Neuron (in vitro differentiated cells): ENCODE results near the gene RPL39.
"Not testable (repeated sequence)": the region's sequence is repeated elsewhere in the genome, so short reads cannot be mapped to it uniquely, and the experiment has no call there.

Experiments used
- H2AFZ ChIP-seq: one replicate; pipeline ENCODE4 v1.6.1; 2013; ENCODE audit warnings: low read depth, mild to moderate bottlenecking, inconsistent platforms, low read length, moderate library complexity
- H3K27me3 ChIP-seq: one replicate; pipeline ENCODE4 v1.6.1; 2013; ENCODE audit warnings: low read length; ENCODE audit not compliant: insufficient read depth
- H3K36me3 ChIP-seq: one replicate; pipeline ENCODE4 v1.6.1; 2013; ENCODE audit warnings: low read length; ENCODE audit not compliant: insufficient read depth
- H3K4me1 ChIP-seq: one replicate; pipeline ENCODE4 v1.6.1; 2013; ENCODE audit warnings: low read length; ENCODE audit not compliant: insufficient read depth
- H3K4me3 ChIP-seq: 2 replicates; pipeline ENCODE4 v1.5.1; 2013; ENCODE audit warnings: mild to moderate bottlenecking, low read length, moderate library complexity
- H3K9me3 ChIP-seq: one replicate; pipeline ENCODE4 v1.6.1; 2013; ENCODE audit warnings: low read length

The RPL39 gene

DNA sequence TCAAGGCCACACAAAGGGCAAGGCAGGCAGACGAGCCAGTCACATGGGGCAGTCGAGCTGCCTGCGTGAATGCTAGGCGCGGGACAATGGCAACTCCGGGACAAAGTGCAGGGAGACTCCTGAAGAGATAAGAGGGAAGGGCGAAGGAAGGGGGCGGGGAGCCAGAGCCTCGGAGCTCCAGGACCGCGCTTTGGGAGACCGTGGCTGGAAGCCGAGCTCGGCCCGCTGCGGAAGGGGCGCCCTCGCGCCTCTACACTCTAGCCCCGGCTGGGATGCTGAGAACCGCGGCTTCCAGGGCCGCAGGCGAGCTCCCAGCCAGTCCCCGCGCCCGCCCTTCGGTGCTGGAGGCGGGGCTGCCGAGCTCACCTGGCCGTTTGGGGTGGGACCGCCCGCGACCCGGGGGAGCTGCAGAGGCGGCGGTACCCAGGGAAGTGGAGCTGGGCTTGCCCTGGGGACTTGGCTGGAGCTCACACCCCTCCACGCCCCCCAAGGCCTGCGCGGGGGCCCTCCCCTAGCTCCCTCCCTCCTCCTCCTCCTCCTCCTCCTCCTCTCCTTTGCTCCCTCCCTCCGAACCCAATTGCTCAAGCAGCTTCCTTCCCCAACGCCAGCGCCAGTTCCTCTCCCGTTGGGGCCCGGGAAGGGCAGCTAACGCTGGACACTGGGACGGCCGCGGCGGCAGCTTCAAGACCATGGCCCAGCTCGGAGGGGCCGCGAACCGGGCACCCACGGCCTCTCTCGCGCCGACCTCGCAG lies 33.3 kb downstream of the RPL39 start, which contains the start of gene SOWAHD:
Gene SOWAHD (plus strand): TSS at position 610 of the 752 bp plus-strand sequence. CDS start 80 bp downstream, at position 690.
- Histone ChIP-seq H3K9me3 (no peaks in the 10 kb centered on the region), H3K27me3 (no peaks in the 10 kb centered on the region), H3K4me1 (peaks cover 12% of the 10 kb centered on the region), H3K4me3 (peak within 1 kb of the TSS; percentile 36), H3K36me3 (no peaks in the 10 kb centered on the region), H2AFZ (peak within 1 kb of the TSS; percentile 41)

DNA sequence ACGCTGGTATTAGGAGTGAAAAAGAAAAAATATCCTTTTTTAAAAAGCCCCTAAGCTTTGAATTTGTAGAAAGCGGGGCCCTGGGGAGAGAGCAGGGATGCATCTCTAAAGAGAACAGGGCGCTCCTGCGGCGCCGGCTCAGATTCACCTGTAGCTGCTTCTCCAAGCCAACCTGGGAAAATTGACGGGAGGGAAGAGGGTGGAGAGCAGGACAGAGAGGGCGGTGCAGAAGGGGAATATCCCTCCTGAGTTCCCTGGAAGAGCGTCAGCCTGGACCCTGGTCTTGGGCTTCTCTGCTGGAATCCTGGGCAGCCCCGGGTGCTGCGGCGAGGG lies 33.8 kb downstream of the RPL39 start:
- Histone ChIP-seq H3K9me3 (no peaks in the 10 kb centered on the region), H2AFZ (peak overlapping the region; percentile 41), H3K27me3 (no peaks in the 10 kb centered on the region), H3K4me1 (peaks cover 12% of the 10 kb centered on the region), H3K4me3 (peak overlapping the region; percentile 36), H3K36me3 (no peaks in the 10 kb centered on the region)

DNA sequence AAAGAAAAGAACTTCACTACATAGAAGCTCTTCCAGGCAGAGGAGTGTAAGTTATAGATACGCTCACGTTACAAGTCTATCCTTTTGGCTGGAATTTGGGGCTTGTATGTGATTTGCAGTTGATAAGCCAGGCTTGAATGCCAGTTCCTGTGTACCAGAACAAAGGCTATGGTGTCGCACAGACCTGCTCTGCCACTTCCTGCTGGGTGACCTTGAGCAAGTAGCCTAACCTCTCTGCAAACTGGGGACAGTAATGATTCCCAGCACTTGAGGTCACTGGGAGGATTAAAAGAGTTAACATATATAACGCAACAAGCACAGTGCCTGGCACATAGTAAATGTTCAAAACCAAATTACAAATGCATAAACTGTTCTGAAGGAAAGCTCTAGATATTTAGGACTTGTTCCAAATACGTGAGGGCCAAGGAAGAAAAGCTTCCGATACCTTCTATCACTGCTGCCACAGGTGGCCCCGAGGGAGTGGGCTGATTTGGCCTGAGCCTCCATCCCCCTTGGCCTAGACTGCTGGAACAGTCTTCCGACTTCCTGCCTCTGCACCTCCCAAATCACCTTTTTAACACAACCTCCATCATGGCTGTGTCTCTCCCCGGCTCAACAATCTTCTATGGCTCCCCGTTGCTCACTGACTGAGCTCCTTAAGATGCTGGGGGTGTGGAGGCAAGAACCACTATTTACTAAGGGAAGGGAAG lies 34.3 kb downstream of the RPL39 start:
- Histone ChIP-seq H3K4me3 (no peak overlapping the region), H3K36me3 (no peaks in the 10 kb centered on the region), H2AFZ (no peak overlapping the region), H3K9me3 (no peaks in the 10 kb centered on the region), H3K27me3 (no peaks in the 10 kb centered on the region), H3K4me1 (peaks cover 12% of the 10 kb centered on the region)

DNA sequence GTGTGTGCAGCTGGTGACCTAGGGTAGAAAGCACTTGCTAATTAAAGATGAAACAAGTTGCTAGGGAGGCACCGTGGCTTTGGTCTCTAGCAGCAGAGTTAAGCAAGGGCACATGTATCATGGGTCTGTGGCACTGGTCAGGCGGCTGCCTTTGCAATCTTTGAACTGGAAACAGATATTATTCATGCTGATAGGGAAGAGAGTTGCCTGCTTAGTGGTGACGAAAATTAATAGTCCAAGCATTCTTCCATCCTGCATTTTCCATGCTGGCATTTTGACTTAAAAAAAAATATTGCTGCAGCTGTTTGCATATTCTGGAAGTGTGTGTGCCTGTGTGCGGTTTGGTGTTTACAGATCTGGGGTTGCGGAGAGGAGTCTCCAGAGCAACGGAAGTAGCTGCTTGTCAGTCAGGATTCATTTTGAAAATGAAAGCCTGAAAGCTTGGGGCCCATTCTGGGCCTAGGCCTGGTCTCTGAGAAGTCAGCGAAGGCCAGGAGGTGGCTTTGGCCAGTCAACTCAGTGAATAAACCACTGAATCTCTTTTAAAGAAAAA lies 35.4 kb downstream of the RPL39 start:
- H3K36me3 ChIP-seq, result no peaks in the 10 kb centered on the region

DNA sequence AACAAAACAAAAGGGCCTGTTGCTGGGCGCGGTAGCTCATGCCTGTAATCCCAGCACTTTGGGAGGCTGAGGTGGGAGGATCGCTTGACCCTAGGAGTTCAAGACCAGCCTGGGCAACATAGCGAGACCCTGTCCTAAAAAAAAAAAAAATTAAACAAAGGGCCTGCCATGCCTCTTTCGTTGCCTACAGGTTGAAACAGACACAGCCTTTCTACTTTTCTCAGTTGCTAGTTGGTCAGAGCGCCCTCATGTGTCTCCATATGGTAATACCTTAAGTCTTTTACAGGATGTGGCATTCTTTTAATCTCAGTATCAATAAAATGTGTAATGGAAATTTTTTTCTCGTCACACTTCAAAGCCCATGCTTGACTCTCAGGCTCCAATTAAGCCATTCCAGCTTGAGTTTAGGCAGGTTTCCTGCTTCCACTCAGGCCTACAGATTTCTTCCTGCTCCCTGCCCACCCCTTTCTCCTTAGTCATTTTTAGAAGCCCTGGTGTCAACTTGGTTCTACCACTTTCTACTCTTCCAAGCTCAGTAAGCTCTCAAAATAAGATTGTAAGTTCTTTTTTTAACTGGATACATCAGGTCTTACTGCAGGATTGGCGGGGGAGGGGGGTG lies 37.7 kb downstream of the RPL39 start:
- Histone ChIP-seq H3K27me3 (no peaks in the 10 kb centered on the region), H3K9me3 (no peaks in the 10 kb centered on the region), H3K36me3 (no peaks in the 10 kb centered on the region), H3K4me1 (peaks cover 12% of the 10 kb centered on the region), H3K4me3 (no peak overlapping the region), H2AFZ (no peak overlapping the region)

More for the DNA sequence above, 35.4 kb downstream of the RPL39 start:
- Histone ChIP-seq H3K4me1 (peaks cover 12% of the 10 kb centered on the region), H3K27me3 (no peaks in the 10 kb centered on the region), H3K4me3 (no peak overlapping the region), H3K9me3 (no peaks in the 10 kb centered on the region), H2AFZ (peak overlapping the region; percentile 28)

DNA sequence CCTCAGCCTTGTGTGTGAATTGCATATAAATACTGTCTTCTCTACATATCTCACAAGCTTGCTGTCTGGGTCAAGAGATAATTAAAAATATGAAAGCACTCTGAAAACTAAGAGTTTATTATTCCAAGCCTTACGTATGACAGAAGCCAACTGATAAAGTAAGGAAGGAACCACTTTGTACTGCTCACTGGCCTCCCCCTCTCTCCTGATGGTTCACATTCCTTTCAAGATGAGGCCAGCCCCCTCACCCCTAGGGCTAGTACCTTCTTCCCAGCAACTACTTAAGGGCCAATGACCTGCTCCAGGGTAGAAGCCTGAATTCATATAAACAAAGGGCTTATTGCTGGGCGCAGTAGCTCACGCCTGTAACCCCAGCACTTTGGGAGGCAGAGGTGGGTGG lies 38.4 kb downstream of the RPL39 start:
- Histone ChIP-seq H2AFZ (no peak overlapping the region), H3K27me3 (no peaks in the 10 kb centered on the region), H3K4me1 (peaks cover 12% of the 10 kb centered on the region), H3K4me3 (no peak overlapping the region), H3K9me3 (no peaks in the 10 kb centered on the region), H3K36me3 (no peaks in the 10 kb centered on the region)

DNA sequence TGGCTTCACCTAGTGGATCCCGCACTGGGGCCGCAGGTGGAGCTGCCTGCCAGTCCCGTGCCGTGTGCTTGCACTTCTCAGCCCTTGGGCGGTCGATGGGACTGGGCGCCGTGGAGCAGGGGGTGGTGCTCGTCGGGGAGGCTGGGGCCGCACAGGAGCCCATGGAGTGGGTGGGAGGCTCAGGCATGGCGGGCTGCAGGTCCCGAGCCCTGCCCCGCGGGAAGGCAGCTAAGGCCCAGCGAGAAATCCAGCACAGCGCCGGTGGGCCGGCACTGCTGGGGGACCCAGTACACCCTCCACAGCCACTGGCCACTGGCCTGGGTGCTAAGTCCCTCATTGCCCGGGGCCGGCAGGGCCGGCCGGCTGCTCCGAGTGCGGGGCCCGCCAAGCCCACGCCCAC lies 40.7 kb downstream of the RPL39 start:
- not testable (repeated sequence) for H3K9me3 ChIP-seq, H3K4me1 ChIP-seq, H2AFZ ChIP-seq, H3K36me3 ChIP-seq, H3K27me3 ChIP-seq, H3K4me3 ChIP-seq

DNA sequence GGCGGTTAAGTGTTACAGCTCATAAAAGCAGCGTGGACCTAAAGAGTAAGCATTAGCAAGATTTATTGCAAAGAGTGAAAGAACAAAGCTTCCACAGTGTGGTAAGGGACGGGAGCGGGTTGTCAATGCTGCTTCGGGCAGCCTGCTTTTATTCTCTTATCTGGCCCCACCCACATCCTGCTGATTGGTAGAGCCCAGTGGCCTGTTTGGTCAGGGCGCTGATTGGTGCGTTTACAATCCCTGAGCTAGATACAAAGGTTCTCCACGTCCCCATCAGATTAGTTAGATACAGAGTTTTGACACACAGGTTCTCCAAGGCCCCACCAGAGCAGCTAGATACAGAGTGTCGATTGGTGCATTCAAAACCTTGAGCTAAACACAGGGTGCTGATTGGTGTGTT lies 41.3 kb downstream of the RPL39 start:
- H3K9me3 ChIP-seq, H3K4me1 ChIP-seq, H3K4me3 ChIP-seq, H2AFZ ChIP-seq, H3K36me3 ChIP-seq, H3K27me3 ChIP-seq: not testable (repeated sequence)

DNA sequence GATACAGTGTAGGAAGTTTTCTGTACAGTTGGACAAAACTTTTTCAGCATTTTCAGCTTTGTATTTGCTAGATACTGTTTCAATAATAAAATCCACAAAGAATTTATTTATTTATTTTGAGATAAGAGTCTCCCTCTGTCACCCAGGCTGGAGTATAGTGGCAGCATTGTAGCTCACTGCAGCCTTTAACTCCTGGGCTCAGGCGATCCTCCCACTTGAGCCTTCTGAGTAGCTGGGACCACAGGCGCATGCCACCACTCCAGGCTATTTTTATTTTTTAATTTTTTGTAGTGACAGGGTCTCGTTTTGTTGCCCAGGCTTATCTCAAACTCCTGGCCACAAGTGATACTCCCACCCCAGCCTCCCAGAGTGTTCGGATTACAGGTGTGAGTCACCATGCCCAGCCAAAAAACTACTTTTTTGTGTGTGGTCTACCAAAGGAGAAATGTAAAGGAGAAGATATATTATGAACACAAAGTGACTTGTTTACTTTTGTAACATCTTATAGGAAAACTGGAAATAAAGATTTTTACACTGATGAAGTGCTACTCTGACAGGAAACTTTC lies 46.1 kb downstream of the RPL39 start:
- Histone ChIP-seq H3K36me3 (no peaks in the 10 kb centered on the region), H3K4me1 (no peaks in the 10 kb centered on the region), H3K27me3 (no peaks in the 10 kb centered on the region), H3K9me3 (no peaks in the 10 kb centered on the region), H2AFZ (no peak overlapping the region), H3K4me3 (no peak overlapping the region)

DNA sequence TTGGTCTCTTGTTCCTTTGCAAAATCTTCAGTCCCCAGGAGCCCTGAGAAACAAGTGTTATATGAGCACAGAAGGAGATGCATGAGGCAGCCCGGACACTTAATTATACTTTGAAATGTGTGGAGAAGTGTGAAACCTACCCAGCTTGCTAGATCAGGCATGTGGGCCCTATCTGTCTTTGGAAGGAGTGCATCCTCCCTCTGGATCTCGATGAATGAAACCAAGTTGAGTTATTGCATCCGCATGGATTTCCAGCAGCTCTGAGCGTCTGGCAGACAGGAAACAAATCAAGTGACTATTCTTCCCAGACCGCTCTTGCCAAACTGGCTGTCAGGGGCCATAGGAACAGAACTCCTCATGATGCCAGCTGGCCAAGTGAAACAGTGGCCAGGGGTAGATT lies 52.7 kb downstream of the RPL39 start:
- H3K4me1 ChIP-seq, result no peaks in the 10 kb centered on the region
- no peaks in the 10 kb centered on the region for H3K36me3 ChIP-seq
- H3K4me3 ChIP-seq, result no peak overlapping the region
- no peak overlapping the region for H2AFZ ChIP-seq
- H3K27me3 ChIP-seq, result no peaks in the 10 kb centered on the region
- no peaks in the 10 kb centered on the region for H3K9me3 ChIP-seq
